GM21515 (cell line): ENCODE results near the gene POLR1B.
"Not testable (repeated sequence)": the region's sequence is repeated elsewhere in the genome, so short reads cannot be mapped to it uniquely, and the experiment has no call there.

Experiments used
- ATAC-seq: cut with Tn5 transposase; IDR thresholded peaks from one replicate; pipeline ENCODE4 v1.9.1; 2021; ENCODE audit not compliant: unreplicated experiment

POLR1B gene, protein sequence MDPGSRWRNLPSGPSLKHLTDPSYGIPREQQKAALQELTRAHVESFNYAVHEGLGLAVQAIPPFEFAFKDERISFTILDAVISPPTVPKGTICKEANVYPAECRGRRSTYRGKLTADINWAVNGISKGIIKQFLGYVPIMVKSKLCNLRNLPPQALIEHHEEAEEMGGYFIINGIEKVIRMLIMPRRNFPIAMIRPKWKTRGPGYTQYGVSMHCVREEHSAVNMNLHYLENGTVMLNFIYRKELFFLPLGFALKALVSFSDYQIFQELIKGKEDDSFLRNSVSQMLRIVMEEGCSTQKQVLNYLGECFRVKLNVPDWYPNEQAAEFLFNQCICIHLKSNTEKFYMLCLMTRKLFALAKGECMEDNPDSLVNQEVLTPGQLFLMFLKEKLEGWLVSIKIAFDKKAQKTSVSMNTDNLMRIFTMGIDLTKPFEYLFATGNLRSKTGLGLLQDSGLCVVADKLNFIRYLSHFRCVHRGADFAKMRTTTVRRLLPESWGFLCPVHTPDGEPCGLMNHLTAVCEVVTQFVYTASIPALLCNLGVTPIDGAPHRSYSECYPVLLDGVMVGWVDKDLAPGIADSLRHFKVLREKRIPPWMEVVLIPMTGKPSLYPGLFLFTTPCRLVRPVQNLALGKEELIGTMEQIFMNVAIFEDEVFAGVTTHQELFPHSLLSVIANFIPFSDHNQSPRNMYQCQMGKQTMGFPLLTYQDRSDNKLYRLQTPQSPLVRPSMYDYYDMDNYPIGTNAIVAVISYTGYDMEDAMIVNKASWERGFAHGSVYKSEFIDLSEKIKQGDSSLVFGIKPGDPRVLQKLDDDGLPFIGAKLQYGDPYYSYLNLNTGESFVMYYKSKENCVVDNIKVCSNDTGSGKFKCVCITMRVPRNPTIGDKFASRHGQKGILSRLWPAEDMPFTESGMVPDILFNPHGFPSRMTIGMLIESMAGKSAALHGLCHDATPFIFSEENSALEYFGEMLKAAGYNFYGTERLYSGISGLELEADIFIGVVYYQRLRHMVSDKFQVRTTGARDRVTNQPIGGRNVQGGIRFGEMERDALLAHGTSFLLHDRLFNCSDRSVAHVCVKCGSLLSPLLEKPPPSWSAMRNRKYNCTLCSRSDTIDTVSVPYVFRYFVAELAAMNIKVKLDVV

GRCh38 chr2:112542123-112542983 lies at the start of gene POLR1B:
Gene POLR1B (plus strand): TSS chr2:112542465. CDS start chr2:112542495, 30 bp downstream.
- peak; percentile 81 for ATAC-seq

DNA sequence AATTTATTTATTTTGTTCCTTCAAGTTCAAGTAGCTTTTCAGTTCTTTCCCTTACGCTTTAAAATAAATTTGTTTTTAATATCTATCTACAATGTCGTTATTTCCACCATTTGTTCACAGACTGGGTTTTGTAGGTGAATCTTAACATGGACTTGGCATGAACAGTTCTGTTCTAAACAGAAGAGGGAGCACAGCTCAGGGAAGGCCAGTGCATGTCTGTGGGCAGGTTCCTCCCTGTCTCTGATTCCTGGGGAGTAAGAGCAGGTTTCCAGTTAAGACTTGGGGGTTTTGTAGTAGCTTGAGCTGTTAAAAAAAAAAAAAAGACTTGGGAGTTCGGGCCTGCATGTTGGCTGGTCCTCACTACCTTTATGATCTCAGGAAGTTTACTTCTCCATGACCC lies 49.2 kb upstream of the POLR1B start:
- no peak for ATAC-seq

DNA sequence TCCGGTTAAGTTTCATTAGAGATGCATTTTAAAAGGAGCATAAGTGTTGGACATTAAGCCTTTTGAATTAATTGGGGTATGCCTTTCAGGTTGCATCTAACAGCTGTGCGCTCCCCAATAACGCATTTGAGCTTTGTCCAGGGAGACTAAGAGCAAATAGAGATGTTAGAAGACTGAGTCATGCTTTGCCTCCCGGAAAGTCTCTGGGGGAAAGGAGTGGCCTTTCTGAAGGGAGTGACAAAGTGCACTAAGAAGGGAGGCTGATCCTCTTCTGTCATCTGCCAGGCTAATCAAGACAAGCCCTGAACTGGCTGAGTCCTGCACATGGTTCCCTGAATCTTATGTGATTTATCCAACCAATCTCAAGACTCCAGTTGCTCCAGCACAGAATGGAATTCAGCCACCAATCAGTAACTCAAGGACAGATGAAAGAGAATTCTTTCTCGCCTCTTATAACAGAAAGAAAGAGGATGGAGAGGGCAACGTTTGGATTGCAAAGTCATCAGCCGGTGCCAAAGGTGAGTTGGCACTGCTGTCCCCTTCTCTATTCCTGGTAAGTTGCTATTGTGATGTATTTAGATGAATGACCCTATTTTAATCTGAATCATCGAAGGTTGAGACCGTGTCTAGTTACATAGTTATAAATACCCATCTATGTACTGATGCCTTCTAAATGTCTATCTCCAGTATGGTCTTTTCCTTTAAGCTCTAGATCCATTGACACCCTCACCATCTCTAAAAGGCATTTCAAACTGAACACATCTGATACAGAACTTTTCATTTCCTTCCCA lies 48.2 kb upstream of the POLR1B start:
- ATAC-seq: no peak

GRCh38 chr2:112494828-112495227 lies 47.4 kb upstream of the POLR1B start:
- ATAC-seq: no peak

DNA sequence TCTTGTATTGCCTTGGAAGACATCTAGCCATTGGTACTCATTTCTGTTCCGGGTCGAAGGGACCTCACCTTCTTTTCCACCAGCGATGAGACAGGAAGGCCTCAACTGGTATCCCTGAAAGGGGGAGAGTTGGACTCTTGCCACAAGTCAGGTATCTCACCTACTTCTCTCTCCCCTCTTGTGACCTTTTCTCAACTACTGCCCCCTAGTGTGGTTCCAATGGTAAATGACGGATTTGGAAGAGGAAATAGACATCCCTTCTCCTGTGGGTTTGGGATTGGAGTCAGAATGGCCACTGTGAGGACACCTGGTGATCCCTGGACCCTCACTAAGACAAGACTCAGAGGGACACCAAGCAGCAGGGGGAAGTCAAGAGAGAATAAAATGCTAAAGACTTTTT lies 46.4 kb upstream of the POLR1B start:
- not testable (repeated sequence) for ATAC-seq

- peak; percentile 58 for ATAC-seq
Measured at GRCh38 chr2:112500850-112501484, 41.3 kb upstream of the POLR1B start.

- ATAC-seq: not testable (repeated sequence)
Measured at GRCh38 chr2:112509239-112509998, 32.8 kb upstream of the POLR1B start.

DNA sequence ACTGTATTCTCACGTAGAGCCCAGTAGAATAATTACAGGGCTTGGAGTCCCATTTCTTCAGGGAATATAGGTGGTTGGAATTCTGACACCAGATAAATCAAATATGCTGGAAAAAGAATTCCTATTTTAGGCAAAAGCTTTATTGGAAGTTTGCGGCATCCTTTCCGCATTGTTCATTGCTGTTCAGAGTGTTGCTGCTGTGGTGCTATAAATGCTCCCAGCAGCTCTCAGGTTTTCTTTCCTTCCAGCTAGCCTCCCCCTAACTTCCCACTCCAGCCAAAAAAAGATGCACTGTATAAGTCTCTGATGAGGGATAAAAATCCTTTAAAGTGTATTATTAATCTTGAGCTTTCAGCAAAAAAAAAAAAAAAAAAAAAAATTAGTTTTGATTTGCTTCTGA lies 25.5 kb upstream of the POLR1B start:
- no peak for ATAC-seq

GRCh38 chr2:112518807-112519206 lies 23.5 kb upstream of the POLR1B start:
- ATAC-seq: no peak

- ATAC-seq: no peak
Measured at GRCh38 chr2:112519506-112519905, 22.8 kb upstream of the POLR1B start.

DNA sequence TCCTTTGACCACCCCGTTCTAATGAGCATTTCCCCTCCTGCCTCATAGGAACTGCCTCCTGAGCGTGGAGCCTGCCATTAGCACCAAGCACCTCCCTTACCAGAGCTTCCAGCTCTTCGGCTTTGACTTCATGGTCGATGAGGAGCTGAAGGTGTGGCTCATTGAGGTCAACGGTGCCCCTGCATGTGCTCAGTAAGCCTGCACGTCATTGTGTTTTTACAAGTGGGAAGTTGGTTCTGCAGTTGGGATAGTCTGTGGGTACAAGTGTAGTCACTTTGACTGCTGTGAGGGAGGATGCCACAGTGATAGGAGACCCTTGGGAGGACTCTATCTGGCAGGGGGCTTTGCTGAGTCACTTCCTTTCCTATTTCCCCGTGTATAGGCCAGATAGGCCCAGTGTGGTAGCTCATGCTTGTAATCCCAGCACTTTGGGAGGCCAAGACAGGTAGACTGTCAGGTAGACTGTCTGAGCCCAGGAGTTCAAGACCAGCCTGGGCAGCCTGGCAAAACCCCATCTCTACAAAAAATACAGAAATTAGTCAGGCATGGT lies 22.0 kb upstream of the POLR1B start:
- ATAC-seq: no peak

GRCh38 chr2:112523291-112523777 lies 18.9 kb upstream of the POLR1B start:
- no peak for ATAC-seq

DNA sequence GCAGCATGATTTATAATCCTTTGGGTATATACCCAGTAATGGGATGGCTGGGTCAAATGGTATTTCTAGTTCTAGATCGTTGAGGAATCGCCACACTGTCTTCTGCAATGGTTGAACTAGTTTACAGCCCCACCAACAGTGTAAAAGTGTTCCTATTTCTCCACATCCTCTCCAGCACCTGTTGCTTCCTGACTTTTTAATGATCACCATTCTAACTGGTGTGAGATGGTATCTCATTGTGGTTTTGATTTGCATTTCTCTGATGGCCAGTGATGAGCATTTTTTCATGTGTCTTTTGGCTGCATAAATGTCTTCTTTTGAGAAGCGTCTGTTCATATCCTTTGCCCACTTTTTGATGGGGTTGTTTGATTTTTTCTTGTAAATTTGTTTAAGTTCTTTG lies 18.0 kb upstream of the POLR1B start:
- not testable (repeated sequence) for ATAC-seq

DNA sequence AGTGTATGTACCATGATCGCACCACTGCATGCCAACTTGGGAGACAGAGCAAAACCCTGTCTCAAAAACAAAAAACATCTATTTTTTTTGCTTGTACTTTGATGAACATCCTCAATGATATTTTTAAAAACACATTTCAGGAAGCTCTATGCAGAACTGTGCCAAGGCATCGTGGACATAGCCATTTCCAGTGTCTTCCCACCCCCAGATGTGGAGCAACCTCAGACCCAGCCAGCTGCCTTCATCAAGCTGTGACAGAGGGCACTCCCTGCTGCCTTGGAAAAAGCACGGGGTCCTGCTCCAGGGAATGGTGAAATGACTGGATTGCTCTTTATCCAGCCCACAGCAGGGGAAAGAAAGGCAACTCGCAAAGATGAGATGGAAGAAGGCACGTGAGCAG lies 13.7 kb upstream of the POLR1B start:
- ATAC-seq: no peak

DNA sequence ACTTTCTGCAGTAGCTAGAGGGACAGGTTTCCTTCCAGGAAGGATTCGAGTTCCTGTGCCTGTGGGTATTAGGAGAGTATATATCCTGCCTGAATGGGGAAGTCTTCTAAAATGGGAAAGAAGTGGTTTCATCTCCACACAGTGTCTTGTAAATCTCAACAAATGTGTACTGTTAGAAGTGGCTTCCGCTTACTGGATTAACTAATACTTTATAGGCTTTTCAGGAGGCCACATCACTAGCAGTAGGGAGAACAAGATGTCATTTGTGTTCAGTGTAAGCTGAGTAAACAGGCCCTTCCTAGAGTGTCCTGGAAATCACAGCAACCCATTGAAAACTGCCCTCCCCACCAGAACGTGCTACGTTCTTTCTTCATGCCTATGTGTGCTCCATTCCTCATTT lies 12.5 kb upstream of the POLR1B start:
- no peak for ATAC-seq

DNA sequence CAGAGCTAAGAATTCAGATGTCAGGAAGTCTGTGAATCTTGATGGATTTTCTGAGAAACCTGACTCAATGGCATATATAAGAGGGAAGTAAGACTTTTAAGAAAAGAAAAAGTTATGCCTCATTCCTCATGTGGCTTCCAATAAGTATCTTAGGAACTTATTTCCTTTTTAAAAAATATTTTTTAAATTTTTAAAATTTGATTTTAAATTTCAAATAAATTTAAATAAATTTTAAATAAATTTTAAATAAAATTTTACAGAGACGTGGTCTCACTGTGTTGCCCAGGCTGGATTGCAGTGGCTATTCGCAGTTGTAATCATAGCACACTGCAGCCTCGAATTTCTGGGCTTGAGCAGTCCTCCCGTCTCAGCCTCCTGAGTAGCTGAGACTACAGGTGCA lies 11.5 kb upstream of the POLR1B start:
- no peak for ATAC-seq

DNA sequence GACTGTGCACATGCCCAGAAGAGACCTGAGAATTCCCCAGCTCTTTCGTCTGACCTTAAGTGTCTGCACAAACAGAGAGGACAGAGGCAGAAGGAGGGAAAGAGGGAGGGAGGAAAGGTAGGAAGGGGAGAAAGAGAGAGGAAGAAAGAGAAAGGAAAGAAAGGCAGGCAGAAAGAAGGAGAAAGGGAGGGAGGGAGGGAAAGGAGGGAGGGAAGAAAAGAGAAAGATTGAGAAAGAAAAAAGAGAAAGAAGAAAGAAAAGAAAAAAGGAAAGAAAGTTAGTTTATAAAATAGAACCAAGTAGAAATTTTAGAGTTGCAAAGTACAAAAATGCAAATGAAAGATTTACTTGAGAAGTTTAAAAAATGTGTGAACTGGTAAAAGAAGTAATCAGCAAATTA lies 7.4 kb upstream of the POLR1B start:
- no peak for ATAC-seq

DNA sequence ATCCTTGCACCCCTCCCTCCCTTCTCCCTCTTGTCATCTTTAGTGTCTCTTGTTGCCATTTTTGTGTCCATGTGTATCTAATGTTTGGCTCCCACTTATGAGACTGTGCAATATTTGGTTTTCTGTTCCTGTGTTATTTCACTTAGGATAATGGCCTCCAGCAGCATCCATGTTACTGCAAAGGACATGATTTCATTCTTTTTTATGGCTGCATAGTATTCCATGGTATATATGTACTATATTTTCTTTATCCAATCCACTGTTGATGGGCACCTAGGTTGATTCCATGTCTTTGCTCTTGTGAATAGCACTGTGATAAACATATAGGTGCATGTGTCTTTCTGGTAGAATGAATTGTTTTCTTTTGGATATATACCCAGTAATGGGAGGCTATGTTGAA lies 5.6 kb upstream of the POLR1B start:
- ATAC-seq: not testable (repeated sequence)
